Gastroesophageal sphincter (tissue), 2 donors: Measurements from ENCODE around the gene WDR53.

Experiments
- EP300 ChIP-seq: sonication (generic); formaldehyde crosslinking; IDR thresholded peaks from one replicate; pipeline ENCODE4 v1.6.1; 2017; ENCODE audit warnings: antibody characterized with exemption, mild to moderate bottlenecking
- POLR2A ChIP-seq, 2 donors: fragments of 450-650 bp; IDR thresholded peaks; one replicate each; pipeline ENCODE4 v1.6.1; 2017; ENCODE audit warnings: antibody characterized with exemption in 2 of 2, mild to moderate bottlenecking in 2 of 2, moderate library complexity in 1 of 2
- POLR2AphosphoS5 ChIP-seq: sonication (generic); formaldehyde crosslinking; IDR thresholded peaks from one replicate; pipeline ENCODE4 v1.6.1; 2017; ENCODE audit warnings: antibody characterized with exemption

DNA sequence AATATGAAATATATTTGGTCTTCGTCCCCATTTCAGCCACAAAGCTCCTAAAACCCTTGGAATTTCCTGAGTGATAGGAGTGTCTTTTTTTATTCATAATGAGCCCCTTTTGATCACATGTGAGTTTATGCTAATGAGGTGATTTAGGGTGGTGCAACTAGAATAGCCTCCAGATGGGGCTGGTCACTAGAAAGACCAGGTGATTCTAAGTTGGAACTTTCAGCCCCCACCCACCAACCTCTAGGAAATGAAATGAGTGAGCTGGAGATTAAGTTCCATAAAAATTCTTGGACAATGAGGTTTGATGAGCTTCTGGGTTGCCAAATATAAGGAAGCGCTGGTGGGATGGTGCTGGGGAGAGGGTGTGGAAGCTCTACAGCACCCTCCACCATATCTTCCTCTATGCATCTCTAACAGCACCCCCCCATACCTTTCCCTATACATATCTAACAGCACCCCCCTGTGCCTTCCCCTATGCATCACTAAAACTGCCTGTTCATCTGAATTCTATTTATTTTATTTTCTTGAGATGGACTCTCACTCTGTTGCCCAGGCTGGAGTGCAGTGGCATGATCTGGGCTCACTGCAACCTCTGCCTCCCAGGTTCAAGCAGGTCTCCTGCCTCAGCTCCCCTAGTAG, 51.1 kb downstream of the WDR53 start:
- TF ChIP-seq EP300 = no peak
- no peak for TF ChIP-seq POLR2AphosphoS5
- TF ChIP-seq POLR2A (IDR thresholded peaks at IDR 0.05) = no peak
